ENCODE measurements around the gene CXADR.
"Not testable (repeated sequence)": the region's sequence is repeated elsewhere in the genome, so short reads cannot be mapped to it uniquely, and the experiment has no call there.

Gene CXADR

DNA sequence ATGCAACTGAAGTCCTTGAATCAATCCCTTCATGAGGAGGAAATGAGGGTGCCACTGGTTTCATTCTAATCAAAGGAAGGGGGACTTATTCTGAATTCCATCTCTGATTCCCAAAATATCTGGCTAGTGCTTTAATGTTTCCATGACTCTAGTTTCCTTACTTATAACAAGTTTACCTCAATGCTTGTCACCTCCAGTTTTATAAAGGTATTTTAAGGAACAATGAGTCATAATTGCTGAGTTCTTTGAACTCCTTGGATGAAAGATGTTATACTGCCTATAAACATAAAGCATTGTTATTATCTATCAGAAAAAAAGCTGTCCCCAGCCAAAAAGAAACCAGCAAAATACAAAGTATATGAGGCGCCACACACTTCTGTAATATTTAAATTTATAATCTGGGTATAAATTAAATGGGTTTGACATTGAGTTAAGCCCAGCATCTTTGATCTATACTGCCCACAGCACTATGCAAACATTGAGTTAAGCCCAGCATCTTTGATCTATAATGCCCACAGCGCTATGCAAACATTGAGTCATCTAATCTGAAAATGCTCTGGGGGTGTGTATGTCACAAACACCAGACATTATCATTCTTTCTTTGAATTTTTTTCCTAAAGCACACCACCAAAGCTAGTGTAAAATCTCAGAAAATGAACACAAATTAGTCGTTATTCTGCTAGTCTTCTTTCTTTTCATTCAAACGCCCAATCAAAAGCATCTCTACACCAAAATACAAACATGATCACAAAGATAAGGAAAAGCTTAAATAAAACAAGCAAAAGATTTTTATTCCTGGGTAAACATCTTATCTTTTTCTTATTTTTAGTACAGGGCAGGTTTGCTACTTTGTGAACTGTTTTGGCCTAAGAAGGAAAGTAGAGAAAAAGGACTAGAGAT, 11.5 kb upstream of the CXADR start:
- DNase-seq (ENCODE audit: low read depth), result no peak

DNA sequence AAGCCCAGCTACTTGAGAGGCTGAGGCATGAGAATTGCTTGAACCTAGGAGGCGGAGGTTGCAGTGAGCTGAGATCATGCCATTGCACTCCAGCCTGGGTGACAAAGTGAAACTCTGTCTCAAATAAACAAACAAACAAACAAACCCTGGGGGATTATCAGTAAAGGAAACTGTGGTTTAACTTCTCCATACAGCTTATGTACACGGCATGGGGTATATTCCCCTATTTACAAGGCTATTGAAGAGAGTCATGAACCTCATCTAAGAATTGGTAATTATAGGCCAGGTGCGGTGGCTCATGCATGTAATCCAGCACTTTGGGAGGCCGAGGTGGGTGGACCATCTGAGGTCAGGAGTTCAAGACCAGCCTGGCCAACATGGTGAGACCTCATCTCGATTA, 9.9 kb upstream of the CXADR start:
- DNase-seq (ENCODE audit: low read depth), result not testable (repeated sequence)

DNA sequence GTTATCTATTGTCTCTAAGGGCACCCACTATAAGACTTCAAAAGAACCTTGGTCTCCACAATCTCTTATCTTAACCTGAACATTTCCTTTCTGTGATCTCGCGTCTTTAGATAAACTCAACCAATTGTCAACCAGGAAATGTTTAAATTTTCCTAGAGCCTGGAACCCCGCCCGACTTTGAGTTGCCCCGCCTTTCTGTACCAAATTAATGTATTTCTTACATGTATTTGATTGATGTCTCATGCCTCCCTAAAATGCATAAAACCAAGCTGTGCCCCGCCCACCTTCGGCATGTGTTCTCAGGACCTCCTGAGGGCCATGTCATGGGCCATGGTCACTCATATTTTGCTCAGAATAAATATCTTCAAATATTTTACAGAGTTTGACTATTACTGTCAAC, 5.9 kb upstream of the CXADR start:
- DNase-seq (ENCODE audit: low read depth), result no peak

DNA sequence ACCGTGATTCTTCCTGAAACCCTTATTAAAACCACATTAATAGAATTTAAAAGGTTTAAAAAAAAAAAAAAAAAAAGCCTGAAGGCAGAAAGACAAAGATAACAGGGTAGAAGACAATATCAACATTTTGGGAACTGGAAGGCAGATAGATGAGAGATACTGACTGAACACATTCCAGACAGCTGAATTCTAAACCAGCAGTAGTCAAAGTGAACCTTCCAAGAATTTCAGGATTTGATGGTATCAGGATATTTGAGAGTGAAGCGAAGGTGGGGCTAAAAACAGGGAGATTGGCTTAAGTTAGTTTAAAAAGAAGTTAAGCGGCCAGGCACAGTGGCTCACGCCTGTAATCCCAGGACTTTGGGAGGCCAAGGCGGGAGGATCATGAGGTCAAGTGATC, 5.3 kb upstream of the CXADR start:
- DNase-seq (ENCODE audit: low read depth), result no peak

DNA sequence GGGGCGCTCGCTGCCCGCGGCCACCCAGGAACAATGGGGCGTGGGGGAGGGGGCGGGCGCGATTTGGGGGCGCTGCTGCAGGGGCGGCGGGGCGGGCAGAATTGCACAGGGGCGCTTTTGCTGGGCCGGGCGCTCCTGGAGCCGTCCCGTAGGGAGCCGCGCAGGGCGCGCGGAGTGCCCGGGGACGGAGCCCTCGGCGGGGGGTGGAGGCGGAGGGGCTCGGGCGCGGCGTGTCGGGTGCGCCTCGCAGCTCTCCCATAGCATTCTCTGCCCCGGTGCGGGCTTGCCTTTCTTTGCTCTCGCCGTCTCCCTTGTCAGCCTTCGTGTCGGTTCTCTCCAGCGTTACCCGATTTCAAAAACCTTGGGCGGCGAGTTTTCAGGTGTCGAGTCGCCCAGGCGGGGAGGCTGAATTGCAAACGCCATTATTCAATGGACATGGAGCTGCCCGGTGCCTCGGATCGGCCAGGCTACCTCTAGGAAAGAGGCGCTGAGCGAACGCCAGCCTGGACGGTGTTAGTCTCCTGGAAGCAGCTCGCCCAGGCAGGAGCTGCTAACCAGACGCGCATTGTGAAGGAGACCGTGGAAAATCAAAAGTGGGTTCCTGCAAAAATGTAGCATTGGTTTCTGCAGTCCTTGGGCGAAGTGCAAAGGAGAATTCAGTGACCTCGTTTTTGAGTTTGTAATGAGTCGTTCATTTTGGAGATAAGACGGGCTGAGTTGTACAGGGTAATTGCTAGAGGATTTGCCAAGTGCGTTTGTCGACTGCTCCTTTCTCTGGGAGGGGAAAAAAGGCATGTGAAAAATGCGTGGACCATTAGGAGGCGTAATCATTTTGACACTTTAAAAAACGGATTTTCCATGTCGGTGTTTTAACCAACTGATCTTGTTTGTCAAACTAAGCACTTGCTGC, 626 bp downstream of the CXADR start:
- no peak for DNase-seq (ENCODE audit: low read depth)

DNA sequence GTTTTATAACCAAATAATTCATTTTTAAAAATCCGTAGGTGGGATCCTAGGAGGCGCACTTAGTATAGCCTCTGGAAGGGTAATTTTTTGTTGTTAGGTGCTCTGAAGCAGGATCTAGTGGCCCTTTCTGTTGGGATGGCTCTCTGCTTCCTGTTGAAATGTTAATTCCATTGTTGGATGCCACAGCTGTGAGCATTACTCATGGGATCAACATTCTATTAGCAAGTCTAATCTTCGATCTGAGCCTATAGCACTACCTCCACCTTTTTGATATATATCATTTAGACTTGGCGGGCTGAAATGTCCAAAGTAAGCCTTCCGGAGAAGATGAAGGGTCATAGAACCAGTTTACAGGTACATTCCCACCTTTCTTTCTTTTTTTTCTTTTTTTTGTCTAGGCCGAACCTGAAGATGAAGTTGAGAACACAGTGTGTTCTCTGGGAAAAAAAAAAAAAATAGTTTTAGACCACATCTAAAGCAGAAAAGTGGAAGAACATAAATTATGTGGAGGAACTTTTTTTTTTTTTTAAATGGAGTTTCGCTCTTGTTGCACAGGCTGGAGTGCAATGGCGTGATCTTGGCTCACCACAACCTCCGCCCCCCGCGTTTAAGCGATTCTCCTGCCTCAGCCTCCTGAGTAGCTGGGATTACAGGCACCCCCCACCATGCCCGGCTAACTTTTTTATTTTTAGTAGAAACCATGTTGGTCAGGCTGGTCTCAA, 1.4 kb downstream of the CXADR start:
- no peak for DNase-seq (ENCODE audit: low read depth)

DNA sequence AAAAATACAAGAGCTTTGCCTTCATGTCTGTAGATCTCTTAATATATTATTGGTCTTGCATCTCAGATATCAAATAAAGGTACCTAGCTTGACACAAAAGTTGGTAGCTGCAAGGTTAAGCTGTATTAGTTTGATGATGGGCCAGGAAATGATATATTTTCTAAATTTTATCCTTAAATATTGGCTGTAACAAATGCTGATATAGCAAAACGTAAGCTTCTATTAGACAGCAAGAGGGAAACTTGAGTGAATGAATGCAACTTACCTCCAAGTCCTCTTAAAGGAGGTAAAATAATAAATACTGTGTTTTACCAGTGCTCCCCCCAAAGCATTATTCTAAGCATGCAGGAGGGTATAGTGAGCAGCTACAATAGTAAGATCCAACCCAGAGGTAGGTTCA, 4.2 kb downstream of the CXADR start:
- DNase-seq (ENCODE audit: low read depth), result not testable (repeated sequence)

DNA sequence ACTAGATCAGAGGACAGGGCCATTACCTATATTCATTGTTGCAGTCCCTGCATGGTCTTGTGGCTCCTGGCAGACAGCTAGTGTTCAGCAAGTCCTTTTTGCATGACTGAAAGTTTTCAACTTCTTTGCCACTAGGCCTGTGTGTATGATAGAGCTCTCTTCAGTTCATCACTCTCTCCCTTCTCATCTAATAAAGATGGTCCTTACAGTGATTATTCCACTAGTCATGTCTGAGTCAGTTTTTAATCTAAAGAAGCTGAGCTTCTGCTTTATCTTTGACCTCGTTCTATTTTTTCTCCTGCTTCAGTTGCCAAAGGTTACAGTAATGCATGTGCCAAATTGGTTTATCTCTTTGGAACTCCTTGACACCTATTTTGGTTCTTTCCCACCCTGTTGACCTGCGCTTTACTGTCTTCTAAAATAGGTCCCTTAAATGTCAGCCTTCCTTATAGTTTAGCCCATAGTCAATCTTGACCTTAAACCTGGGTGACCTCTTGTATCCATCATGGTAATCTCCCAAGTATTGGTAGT, 6.4 kb downstream of the CXADR start:
- DNase-seq (ENCODE audit: low read depth), result no peak

DNA sequence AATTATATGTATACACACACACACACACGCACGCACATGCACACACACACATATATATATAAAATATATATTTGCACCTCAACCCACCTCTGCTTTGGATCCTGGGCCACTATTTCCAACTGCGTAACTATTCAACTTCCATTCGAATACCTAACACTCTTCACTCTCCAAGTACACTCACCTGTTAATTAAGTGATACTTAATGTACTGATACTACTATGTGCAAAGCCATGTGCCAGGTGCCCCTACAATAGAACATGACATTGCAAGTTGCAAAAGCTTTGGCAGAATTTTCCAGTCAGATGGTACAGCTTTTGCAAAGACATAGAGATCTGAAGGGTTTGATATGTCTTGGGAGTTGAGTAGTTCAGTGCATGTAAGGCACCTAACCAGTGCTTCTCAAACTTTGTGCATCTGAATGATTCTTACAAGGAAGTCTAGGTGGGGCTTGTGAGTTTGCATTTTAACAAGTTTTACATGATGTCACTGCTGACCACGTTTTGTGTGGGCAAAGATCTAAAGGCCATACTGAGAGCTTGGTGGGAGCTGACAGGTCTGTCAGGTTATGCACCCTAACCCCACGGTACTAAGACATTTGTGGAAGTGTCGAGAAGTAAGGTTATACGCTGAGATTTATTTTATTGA, 7.2 kb downstream of the CXADR start:
- no peak for DNase-seq (ENCODE audit: low read depth)

DNA sequence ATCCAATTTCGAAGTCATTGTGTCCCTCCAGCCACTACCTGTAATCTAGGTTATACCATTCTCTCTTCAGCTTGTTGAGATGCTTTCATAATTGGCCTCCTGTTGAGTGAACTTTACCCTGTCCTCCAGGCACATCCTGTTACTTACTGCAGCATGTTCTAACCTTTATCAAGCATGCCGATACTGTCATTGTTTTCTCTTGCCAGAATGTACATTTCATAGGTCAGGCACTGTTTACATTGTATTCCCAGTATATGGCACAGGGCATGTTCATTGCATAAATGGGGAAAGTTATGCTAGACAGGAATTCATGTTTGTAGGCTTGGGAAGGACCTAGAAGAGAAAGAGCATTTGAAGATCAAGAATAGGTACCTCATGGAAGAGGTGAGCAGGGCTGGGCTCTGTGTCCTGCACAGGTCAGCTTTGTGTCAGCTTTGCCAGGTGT, 10.2 kb downstream of the CXADR start:
- no peak for DNase-seq (ENCODE audit: low read depth)

DNA sequence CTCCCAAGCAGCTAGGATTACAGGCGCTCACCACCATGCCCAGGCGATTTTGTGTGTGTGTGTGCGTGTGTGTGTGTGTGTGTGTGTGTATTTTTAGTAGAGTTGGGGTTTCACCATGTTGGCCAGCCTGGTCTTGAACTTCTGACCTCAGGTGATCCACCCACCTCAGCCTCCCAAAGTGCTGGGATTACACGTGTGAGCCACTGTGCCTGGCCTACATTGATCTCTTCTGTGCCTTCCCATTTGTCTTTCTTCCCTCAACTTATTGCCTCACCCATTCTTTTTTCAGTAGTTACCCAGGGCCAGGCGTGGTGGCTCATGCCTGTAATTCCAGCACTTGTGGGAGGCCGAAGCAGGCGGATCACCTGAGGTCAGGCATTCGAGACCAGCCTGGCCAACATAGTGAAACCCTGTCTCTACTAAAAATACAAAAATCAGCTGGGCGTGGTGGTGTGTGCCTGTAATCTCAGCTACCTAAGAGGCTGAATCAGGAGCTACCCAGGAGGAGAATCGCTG, 11.2 kb downstream of the CXADR start:
- not testable (repeated sequence) for DNase-seq (ENCODE audit: low read depth)

DNA sequence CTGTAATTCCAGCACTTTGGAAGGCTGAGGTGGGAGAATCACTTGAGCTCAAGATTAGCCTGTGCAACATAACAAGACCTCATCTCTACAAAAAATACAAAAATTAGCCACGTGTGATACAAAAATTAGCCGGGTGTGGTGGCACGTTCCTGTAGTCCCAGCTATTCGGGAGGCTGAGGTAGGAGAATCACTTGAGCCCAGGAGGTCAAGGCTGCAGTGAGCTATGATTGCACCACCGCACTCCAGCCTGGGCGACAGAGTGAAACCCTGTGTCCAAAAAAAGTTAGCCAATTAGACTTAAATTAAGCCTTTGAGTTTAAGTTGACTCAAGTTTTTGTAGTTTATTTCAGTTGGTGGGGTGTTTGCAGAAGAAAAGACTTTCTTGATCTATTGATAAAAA, 11.8 kb downstream of the CXADR start:
- DNase-seq (ENCODE audit: low read depth), result no peak

DNA sequence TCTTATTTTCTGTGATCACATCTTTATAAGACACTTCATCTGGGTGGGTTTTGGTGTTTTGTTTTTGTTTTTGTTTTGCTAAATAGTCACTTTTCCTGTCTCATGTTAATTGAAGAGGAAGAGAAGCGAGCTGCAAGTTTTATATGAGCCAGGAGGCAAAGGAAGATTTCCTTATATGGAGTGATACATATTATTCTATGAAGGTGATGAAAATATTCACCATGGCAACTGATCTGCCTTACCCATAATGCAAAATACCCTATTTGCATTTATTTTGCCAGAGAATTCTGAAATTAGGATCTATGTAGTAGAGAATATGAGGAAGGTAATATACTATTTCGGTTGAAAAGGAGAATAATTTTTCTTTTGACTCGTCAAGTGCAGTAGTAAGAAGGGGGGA, 13.9 kb downstream of the CXADR start:
- no peak for DNase-seq (ENCODE audit: low read depth)

DNA sequence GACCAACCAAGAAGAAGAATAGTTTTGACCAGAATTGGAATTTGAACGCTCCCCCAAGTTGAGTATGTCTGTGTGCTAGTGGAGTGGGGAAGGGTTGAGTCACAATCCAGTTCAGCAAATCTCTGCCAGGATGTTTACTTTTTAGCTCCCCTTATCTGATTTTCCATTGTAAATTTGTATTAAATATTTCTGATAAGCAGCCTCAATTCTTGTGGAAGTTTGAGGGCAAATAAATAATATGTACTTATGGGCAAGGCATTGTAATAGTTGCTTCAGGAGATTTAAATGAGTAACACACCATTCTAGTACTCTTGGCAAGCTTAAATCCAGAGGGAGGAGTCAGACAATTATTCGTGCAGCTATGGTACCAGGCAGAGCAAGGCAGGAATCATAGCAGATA, 14.4 kb downstream of the CXADR start:
- DNase-seq (ENCODE audit: low read depth), result no peak

DNA sequence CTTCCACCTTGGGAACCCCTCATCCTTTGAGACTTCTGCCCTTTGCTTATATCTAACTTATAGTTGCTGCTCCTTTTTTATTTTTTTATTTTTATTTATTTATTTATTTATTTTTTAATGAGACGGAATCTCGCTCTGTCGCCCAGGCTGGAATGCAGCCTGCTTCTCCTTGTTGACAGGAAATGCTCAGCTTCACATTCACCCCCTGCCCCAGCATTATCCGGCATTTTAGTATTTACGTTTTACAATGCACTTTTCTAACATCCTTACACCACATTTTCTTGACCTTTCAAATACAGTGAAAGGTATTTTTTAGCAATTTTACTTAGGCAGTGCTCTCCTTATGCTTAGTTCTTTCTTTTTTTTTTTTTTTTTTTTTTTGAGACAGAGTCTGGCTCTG, 14.9 kb downstream of the CXADR start:
- no peak for DNase-seq (ENCODE audit: low read depth)

DNA sequence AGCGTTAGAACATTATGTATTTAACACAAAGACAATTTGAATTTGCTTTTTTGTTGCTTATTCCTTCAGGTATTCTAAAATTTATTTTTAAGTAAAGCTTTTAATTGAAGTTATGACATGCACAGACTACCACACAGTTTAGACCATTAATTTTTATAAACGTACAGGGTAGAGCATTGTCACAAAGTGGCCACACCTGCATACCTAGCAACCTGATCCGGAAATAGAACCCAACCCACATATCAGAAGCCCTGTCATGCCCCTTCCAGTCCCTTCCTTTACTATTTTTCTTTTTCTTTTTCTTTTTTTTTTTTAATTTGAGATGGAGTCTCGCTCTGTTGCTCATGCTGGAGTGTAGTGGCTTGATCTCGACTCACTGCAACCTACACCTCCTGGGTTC, 16.8 kb downstream of the CXADR start:
- no peak for DNase-seq (ENCODE audit: low read depth)

DNA sequence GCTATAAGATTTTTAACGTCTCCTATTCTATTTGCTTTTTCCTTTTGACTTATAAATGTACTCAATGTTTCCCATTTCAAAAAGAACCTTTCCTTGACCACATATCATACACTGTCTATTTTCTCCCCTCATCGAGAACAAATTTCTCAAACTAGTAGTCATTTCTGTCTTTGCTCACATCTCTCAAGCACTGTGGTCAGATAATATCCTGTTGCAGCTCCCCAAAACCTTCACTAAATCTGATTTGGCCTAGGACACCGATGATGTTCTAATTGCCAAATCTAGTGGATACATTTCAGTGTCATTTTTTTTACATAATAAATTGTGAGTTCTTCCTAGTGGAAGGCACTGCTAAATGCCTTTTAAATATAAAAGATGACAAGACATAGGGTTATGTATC, 19.4 kb downstream of the CXADR start:
- DNase-seq (ENCODE audit: low read depth), result no peak

DNA sequence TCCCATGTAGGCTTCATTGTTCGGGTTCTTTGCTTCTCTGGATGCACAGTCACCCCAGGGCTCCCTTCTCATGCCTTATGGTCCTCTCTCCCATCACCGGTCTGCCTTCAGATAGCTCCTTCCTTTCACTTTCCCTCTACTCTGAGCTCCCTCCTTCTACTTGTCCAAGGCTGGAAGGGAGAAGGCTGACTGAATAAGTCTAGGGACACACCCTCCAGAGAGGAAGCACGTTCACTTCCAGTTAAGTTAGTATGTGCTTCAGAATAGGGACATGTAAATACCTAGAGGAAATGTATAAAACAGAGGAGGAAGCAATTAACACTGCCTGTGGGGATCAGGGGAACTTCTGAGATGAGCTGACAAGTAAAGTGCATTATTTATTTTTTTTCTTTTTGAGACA, 23.5 kb downstream of the CXADR start:
- no peak for DNase-seq (ENCODE audit: low read depth)

DNA sequence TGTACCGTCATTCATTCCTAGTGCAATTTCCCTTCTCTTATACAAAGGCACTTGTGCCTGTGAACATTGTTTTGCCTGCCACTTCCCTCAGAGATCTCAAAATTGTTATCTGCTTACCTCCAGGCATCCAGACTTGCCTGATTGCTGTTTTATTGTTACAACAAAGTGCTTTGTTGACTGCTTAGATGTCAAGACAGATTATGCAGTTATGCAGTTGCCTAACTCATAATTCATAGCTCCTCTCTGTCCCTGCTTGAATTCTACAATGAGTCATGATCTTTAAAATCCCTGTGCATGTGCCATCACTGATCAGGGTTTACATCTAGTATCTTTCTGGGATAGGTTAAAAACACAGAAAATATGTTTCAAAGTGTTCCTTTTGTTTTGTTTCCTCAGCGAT, 24.5 kb downstream of the CXADR start:
- DNase-seq (ENCODE audit: low read depth), result no peak

DNA sequence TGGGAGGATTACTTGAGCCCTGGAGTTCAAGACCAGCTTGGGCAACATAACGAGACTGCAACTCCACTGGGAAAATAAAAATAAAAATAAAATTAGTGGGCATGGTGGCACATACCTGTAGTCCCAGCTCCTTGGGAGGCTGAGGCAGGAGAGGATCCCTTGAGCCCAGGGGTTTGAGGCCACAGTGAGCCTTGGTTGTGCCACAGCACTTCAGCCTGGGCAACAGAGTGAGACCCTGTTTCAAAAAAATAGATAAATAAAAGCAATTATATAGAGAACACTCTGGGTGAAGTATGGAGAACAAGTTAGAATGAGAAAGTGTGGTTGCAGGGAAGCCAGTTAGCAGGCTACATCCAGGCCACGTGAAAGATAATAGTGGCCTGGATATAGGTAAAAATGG, 25.7 kb downstream of the CXADR start:
- DNase-seq (ENCODE audit: low read depth), result no peak

DNA sequence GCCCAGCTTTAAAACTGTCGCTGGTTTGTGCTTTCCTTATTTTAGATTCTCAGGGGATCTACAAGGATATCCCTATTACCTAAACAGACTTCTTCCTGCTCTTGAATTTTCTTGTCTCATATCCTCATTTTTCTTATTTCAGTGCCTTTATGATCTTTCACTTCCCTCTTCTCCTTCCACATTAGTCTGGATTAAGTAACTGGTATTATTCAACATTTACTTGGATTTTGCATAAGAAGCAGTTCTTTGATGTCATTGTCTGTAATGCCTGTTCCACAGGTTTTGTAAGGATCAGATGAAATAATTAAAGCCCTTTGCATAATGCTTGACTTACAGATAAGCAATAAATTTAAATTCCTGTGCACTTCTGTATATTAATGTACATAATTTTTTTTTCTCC, 26.5 kb downstream of the CXADR start:
- DNase-seq (ENCODE audit: low read depth), result no peak

All from T follicular helper cell (primary cell).